ENCODE results near the gene IGSF22. TPM values are rescaled to one million over a fixed set of nuclear protein-coding genes. Genes with fewer than 3 reads are reported as not detected.

IGSF22 gene
- total RNA-seq, 4 donors from 2014 or later, result 0.13 to 0.24 TPM; not detected in 2

DNA sequence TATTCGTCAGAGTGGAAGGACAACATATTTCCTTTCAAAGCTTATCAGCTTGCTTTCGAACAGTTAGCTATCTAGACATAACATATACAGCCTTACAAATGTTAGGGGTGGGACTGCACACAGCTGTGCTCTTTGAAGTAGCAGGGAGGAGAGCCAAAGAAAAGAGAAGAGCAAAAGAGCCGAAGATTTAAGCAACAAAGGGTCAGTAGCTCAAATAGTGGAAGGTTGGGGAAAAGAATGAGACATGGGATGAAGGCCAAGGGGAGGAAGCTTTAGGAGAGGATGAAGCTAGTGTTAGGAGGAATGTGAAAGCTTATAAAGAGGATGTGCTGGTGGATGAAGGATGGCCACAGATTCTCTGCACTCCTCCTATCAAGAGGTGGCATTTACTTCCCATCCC lies 31.8 kb upstream of the IGSF22 start:
- DNase-seq (ENCODE audit: low spot score) (no peak), ATAC-seq (ENCODE audit: low FRiP score) (no peak)
- TF ChIP-seq CTCF (IDR thresholded peaks at IDR 0.05), result no peak

DNA sequence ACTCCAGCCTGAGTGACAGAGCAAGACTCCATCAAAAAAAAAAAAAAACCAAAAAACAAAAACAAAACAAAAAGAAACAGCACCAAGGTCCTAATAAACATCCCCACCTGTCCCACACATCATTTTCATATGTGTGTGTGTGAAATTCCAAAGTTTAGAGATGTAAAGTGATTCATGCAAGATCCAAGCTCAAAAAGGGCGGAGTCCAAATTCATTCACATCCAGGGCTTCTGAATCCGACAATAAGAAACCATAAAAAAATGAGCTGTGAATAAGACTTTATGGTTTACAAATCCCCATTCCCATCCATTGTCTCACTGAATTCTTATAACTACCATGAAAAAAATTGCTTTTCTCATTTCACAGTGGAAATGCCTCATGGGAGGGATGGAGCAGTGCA lies 30.9 kb upstream of the IGSF22 start:
- TF ChIP-seq CTCF (IDR thresholded peaks at IDR 0.05), result no peak
- DNase-seq (ENCODE audit: low spot score) (no peak), ATAC-seq (ENCODE audit: low FRiP score) (no peak)

GRCh38 chr11:18754308-18754707 lies 28.3 kb upstream of the IGSF22 start:
- no peak for DNase-seq (ENCODE audit: low spot score)
- no peak for ATAC-seq (ENCODE audit: low FRiP score)
- no peak for TF ChIP-seq CTCF (IDR thresholded peaks at IDR 0.05)

GRCh38 chr11:18752502-18752901 lies 26.5 kb upstream of the IGSF22 start:
- no peak for DNase-seq (ENCODE audit: low spot score)
- ATAC-seq (ENCODE audit: low FRiP score), result no peak
- no peak for TF ChIP-seq CTCF (IDR thresholded peaks at IDR 0.05)

GRCh38 chr11:18750944-18751343 lies 25.0 kb upstream of the IGSF22 start:
- DNase-seq (ENCODE audit: low spot score) (no peak), ATAC-seq (ENCODE audit: low FRiP score) (no peak)
- TF ChIP-seq CTCF (IDR thresholded peaks at IDR 0.05), result no peak

- no peak for ATAC-seq (ENCODE audit: low FRiP score)
- TF ChIP-seq CTCF (IDR thresholded peaks at IDR 0.05), result no peak
- no peak for DNase-seq (ENCODE audit: low spot score)
Observed at GRCh38 chr11:18749681-18750319, 23.8 kb upstream of the IGSF22 start.

DNA sequence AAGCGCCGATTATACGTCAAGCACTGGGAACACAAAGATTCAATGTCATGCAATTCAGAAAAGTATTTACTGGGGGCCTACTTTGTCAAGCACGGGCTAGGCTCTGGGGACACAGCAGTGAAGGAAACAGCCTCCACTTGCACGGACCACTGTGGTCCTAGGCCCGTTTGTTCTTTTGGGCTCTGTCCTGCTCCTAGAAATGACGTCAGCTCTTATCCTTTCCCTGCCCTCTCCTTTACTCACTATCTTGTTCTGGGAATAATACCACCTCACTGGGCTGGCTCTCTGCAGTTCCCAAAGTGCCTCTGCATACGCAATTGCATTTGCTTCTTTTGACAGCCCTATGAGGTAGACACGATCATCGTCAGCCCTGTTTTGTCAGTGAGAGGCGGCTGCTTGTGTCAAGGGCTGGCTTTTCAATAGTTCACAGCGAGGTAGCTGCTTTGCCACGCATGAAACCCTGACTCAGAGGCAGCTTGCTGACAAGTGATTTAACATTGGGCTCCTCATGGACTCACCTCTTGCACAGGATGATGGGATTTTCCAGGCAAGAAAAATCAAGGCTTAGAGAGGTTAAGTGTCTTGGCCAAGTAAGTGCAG lies 22.9 kb upstream of the IGSF22 start:
- ATAC-seq (ENCODE audit: low FRiP score) (no peak), DNase-seq (ENCODE audit: low spot score) (no peak)
- no peak for TF ChIP-seq CTCF (IDR thresholded peaks at IDR 0.05)
